Measurements from ENCODE around the gene DAD1.

Gene DAD1

GRCh38 chr14:22526744-22527143 lies 62.3 kb downstream of the DAD1 start:
- no peak for DNase-seq (ENCODE audit: low read depth)
- TF ChIP-seq CTCF (IDR thresholded peaks at IDR 0.05; ENCODE audit: low read depth, low read length, missing control alignments), result no peak
- H3K4me3 ChIP-seq (ENCODE audit: low read depth, low read length), result no peak overlapping the region

- no peak for TF ChIP-seq CTCF (IDR thresholded peaks at IDR 0.05; ENCODE audit: low read depth, low read length, missing control alignments)
- H3K4me3 ChIP-seq (ENCODE audit: low read depth, low read length), result no peak overlapping the region
- no peak for DNase-seq (ENCODE audit: low read depth)
Measured at GRCh38 chr14:22526218-22526617, 62.8 kb downstream of the DAD1 start.

- DNase-seq (ENCODE audit: low read depth), result no peak
- TF ChIP-seq CTCF (IDR thresholded peaks at IDR 0.05; ENCODE audit: low read depth, low read length, missing control alignments), result no peak
- no peak overlapping the region for H3K4me3 ChIP-seq (ENCODE audit: low read depth, low read length)
Measured at GRCh38 chr14:22524784-22525161, 64.3 kb downstream of the DAD1 start.

GRCh38 chr14:22524115-22524783 lies 64.8 kb downstream of the DAD1 start:
- no peak for TF ChIP-seq CTCF (IDR thresholded peaks at IDR 0.05; ENCODE audit: low read depth, low read length, missing control alignments)
- DNase-seq (ENCODE audit: low read depth), result no peak
- H3K4me3 ChIP-seq (ENCODE audit: low read depth, low read length), result no peak overlapping the region

GRCh38 chr14:22523283-22523682 lies 65.7 kb downstream of the DAD1 start:
- no peak for TF ChIP-seq CTCF (IDR thresholded peaks at IDR 0.05; ENCODE audit: low read depth, low read length, missing control alignments)
- DNase-seq (ENCODE audit: low read depth), result no peak
- H3K4me3 ChIP-seq (ENCODE audit: low read depth, low read length), result no peak overlapping the region

- no peak for DNase-seq (ENCODE audit: low read depth)
- TF ChIP-seq CTCF (IDR thresholded peaks at IDR 0.05; ENCODE audit: low read depth, low read length, missing control alignments), result no peak
- H3K4me3 ChIP-seq (ENCODE audit: low read depth, low read length), result no peak overlapping the region
Measured at GRCh38 chr14:22522466-22522957, 66.5 kb downstream of the DAD1 start.

Measured in GM12864 (cell line).